GM23338 (cell line): ENCODE measurements around the gene BACE2. TPM values are rescaled to one million over a fixed set of nuclear protein-coding genes. Genes with fewer than 3 reads are reported as not detected.

Experiments
- ATAC-seq: fragments of 200-7000 bp; cut with Tn5 transposase; 3 replicates; pipeline ENCODE4 v1.9.1; 2020
- DNase-seq: peaks from one replicate; pipeline ENCODE4 v3.0.0-alpha.2; 2015; ENCODE audit warnings: low spot score
- H2AFZ ChIP-seq: fragments of 200-600 bp; sonication (generic); 2 replicates; pipeline ENCODE4 v1.8.0; 2016; ENCODE audit warnings: antibody characterized with exemption, mild to moderate bottlenecking, moderate library complexity
- H3F3A ChIP-seq: fragments of 200-600 bp; sonication (generic); replicated peaks from 2 replicates; pipeline ENCODE4 v1.8.0; 2017; ENCODE audit warnings: antibody characterized with exemption, mixed run types, low read depth
- H3K27ac ChIP-seq: fragments of 200-600 bp; sonication (generic); 2 replicates; pipeline ENCODE4 v1.6.1; 2016; ENCODE audit warnings: low read depth
- H3K27me3 ChIP-seq: fragments of 200-600 bp; sonication (generic); 2 replicates; pipeline ENCODE4 v1.8.0; 2016; ENCODE audit warnings: mild to moderate bottlenecking, mixed run types, moderate library complexity; ENCODE audit not compliant: insufficient read depth
- H3K36me3 ChIP-seq: fragments of 200-600 bp; sonication (generic); 2 replicates; pipeline ENCODE4 v1.8.0; 2016; ENCODE audit warnings: mild to moderate bottlenecking; ENCODE audit not compliant: insufficient read depth
- H3K4me1 ChIP-seq: fragments of 200-600 bp; sonication (generic); 2 replicates; pipeline ENCODE4 v1.8.0; 2016; ENCODE audit warnings: mild to moderate bottlenecking, moderate library complexity; ENCODE audit not compliant: insufficient read depth
- H3K4me2 ChIP-seq: fragments of 200-600 bp; sonication (generic); 2 replicates; pipeline ENCODE4 v1.7.1; 2017; ENCODE audit warnings: mixed run types
- H3K4me3 ChIP-seq: fragments of 200-600 bp; sonication (generic); 2 replicates; pipeline ENCODE4 v1.6.1; 2016; ENCODE audit warnings: mixed run types
- H3K79me2 ChIP-seq: fragments of 200-600 bp; sonication (generic); replicated peaks from 2 replicates; pipeline ENCODE4 v1.8.0; 2017; ENCODE audit warnings: mild to moderate bottlenecking; ENCODE audit not compliant: insufficient read depth
- H3K9me2 ChIP-seq: fragments of 200-600 bp; sonication (generic); 2 replicates; pipeline ENCODE4 v1.8.0; 2017; ENCODE audit not compliant: insufficient read depth
- H4K20me1 ChIP-seq: fragments of 200-600 bp; sonication (generic); replicated peaks from 2 replicates; pipeline ENCODE4 v1.8.0; 2017; ENCODE audit warnings: mild to moderate bottlenecking; ENCODE audit not compliant: insufficient read depth
- H3K27ac Mint-ChIP-seq: 2 replicates; pipeline ENCODE4 v1.8.0; 2020; ENCODE audit warnings: inconsistent platforms, mild to moderate bottlenecking, moderate library complexity, mixed read lengths
- H3K27me3 Mint-ChIP-seq: 3 replicates; pipeline ENCODE4 v1.8.0; 2022; ENCODE audit warnings: low read depth, mild to moderate bottlenecking, moderate library complexity, mixed read lengths, inconsistent platforms; ENCODE audit not compliant: insufficient read depth, poor library complexity
- H3K36me3 Mint-ChIP-seq: 3 replicates; pipeline ENCODE4 v1.8.0; 2021; ENCODE audit warnings: low read depth, mild to moderate bottlenecking, inconsistent platforms, moderate library complexity, mixed read lengths
- H3K4me1 Mint-ChIP-seq: 3 replicates; pipeline ENCODE4 v1.8.0; 2020; ENCODE audit warnings: mild to moderate bottlenecking, inconsistent platforms, mixed read lengths
- H3K4me3 Mint-ChIP-seq: 3 replicates; pipeline ENCODE4 v1.8.0; 2021; ENCODE audit warnings: moderate library complexity, mild to moderate bottlenecking, inconsistent platforms, mixed read lengths
- H3K9me3 Mint-ChIP-seq: 3 replicates; pipeline ENCODE4 v1.8.0; 2020; ENCODE audit warnings: moderate library complexity, mild to moderate bottlenecking, inconsistent platforms, mixed read lengths
- CREB1 ChIP-seq: fragments of 250-450 bp; sonication (Bioruptor Pico); IDR thresholded peaks from 2 replicates; pipeline ENCODE4 v1.5.0; 2020; ENCODE audit warnings: low read depth, mild to moderate bottlenecking, moderate library complexity
- EZH2 ChIP-seq: fragments of 200-600 bp; sonication (generic); IDR thresholded peaks from one replicate; pipeline ENCODE4 v1.8.0; 2017; ENCODE audit warnings: antibody characterized with exemption, mild to moderate bottlenecking, low read depth; ENCODE audit not compliant: unreplicated experiment
- EZH2phosphoT487 ChIP-seq: fragments of 200-600 bp; sonication (generic); IDR thresholded peaks from one replicate; pipeline ENCODE4 v1.8.1; 2018; ENCODE audit warnings: antibody characterized with exemption; ENCODE audit not compliant: unreplicated experiment
- JUNB ChIP-seq: IDR thresholded peaks from one replicate; pipeline ENCODE4 v1.6.1; 2016; ENCODE audit warnings: antibody characterized with exemption; ENCODE audit not compliant: unreplicated experiment
- NANOG ChIP-seq: IDR thresholded peaks from 2 replicates; pipeline ENCODE4 v1.6.1; 2016; ENCODE audit warnings: antibody characterized with exemption, borderline replicate concordance
- POLR2AphosphoS5 ChIP-seq: IDR thresholded peaks from 2 replicates; pipeline ENCODE4 v1.6.1; 2016; ENCODE audit warnings: antibody characterized with exemption, low read depth
- STAT1 ChIP-seq: IDR thresholded peaks from one replicate; pipeline ENCODE4 v1.6.1; 2016; ENCODE audit warnings: antibody characterized with exemption; ENCODE audit not compliant: unreplicated experiment
- ZNF114 ChIP-seq: fragments of 250-450 bp; sonication (Bioruptor Pico); IDR thresholded peaks from 2 replicates; pipeline ENCODE4 v1.5.0; 2020; ENCODE audit warnings: mild to moderate bottlenecking, moderate library complexity
- ZNF331 ChIP-seq: fragments of 250-450 bp; sonication (Bioruptor Pico); IDR thresholded peaks from 2 replicates; pipeline ENCODE4 v1.5.0; 2020; ENCODE audit warnings: low read depth, mild to moderate bottlenecking, moderate library complexity
- polyA plus RNA-seq: library from polyadenylated mRNA; unstranded; fragments of >200 nt; fragmentation: Nextera tagmentation; extraction: Ambion mirVana; gene quantifications from 2 replicates; pipeline ENCODE4 v1.2.1, GENCODE V29; 2016
- total RNA-seq: library from RNA; depleted of rRNA; stranded (reverse); fragments of >200 nt; shearing (Covaris generic); gene quantifications from 2 replicates; pipeline ENCODE4 v1.2.3, GENCODE V29; 2014
- TF ChIP-seq, protein P1 (sequence below): IDR thresholded peaks from one replicate; pipeline ENCODE4 v1.6.1; 2018; ENCODE audit warnings: antibody characterized with exemption; ENCODE audit not compliant: unreplicated experiment
- TF ChIP-seq, protein P2 (sequence below): fragments of 250-450 bp; sonication (Bioruptor Pico); IDR thresholded peaks from 2 replicates; pipeline ENCODE4 v1.5.0; 2020; ENCODE audit warnings: mild to moderate bottlenecking, moderate library complexity
- TF ChIP-seq, protein P3 (sequence below): IDR thresholded peaks from 2 replicates; pipeline ENCODE4 v1.6.1; 2016; ENCODE audit warnings: antibody characterized with exemption
- TF ChIP-seq, protein P4 (sequence below), 2 experiments: fragments of 200-600 bp in 1 of 2; sonication (generic) in 1 of 2; conservative IDR thresholded peaks; 2 replicates each; pipeline versions ENCODE4 v1.5.1 to v1.6.1; 2016 to 2017; ENCODE audit warnings: antibody characterized with exemption in 2 of 2, low read depth in 2 of 2, mild to moderate bottlenecking in 2 of 2, moderate library complexity in 1 of 2

BACE2 gene
- total and polyA plus RNA-seq, 2 experiments from 2014 or later: 3.5 to 6.8 TPM

DNA sequence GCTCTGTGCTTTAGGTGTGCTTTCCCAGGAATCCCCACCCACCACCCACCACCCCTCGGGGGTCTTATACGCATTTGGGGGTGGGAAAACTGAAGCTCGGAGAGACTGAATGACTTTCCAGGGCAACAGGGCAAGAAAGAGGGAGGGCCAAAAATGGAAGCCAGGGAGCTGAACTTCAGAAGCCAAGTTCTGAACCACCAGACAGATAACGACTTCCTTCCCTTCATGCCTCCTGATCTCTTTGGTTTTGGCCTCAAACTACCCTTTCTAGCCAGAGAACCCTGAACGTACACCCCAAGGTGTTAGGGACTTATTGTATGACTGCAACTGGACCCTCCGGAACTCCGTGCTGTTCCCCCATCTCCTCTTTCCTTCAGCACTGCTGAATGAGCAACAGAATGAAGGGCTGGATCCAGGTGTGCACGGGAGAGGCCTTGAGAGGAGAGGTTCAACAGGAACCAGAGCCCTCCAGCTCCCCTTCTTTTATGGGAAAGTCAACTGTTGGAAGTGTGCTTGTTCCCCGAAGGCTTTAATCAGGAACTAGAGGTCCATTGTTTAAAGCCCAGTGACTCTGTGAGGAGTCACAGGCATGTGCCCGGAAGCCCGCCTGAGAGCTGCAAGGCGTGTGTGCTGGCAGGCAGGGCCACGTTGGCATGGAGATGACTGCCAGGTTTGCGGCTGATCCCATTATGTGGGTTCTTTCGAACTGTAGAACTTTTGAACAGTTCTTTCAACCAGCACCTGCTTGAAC, 3.1 kb downstream of the BACE2 start:
- H3K4me2 ChIP-seq: no peak overlapping the region

More for the DNA sequence above, 3.1 kb downstream of the BACE2 start:
- DNase-seq: no peak
- H3K27ac ChIP-seq: no peak overlapping the region
- H3K36me3 ChIP-seq: no peaks in the 10 kb centered on the region
- H4K20me1 ChIP-seq: no peaks in the 10 kb centered on the region; the same call in 1 of the 2 replicates
- Mint-ChIP-seq H3K4me1 (peaks cover 21% of the 10 kb centered on the region), H3K27ac (no peak overlapping the region), H3K9me3 (peaks cover 3% of the 10 kb centered on the region; the same call in 1 of the 3 replicates), H3K27me3 (peaks cover 25% of the 10 kb centered on the region), H3K36me3 (peaks cover 4% of the 10 kb centered on the region; the same call in 1 of the 3 replicates), H3K4me3 (no peak overlapping the region)
- H3K27me3 ChIP-seq: peaks cover 38% of the 10 kb centered on the region
- H3F3A ChIP-seq: no peaks in the 10 kb centered on the region
- H3K4me3 ChIP-seq: no peak overlapping the region
- no peak overlapping the region for H2AFZ ChIP-seq
- no peaks in the 10 kb centered on the region for H3K79me2 ChIP-seq
- H3K9me2 ChIP-seq: no peaks in the 10 kb centered on the region
- H3K4me1 ChIP-seq: peaks cover 18% of the 10 kb centered on the region; the same call in 1 of the 2 replicates
- no peak for ATAC-seq
- no peak for TF ChIP-seq EZH2phosphoT487
- TF ChIP-seq, protein P1, sequence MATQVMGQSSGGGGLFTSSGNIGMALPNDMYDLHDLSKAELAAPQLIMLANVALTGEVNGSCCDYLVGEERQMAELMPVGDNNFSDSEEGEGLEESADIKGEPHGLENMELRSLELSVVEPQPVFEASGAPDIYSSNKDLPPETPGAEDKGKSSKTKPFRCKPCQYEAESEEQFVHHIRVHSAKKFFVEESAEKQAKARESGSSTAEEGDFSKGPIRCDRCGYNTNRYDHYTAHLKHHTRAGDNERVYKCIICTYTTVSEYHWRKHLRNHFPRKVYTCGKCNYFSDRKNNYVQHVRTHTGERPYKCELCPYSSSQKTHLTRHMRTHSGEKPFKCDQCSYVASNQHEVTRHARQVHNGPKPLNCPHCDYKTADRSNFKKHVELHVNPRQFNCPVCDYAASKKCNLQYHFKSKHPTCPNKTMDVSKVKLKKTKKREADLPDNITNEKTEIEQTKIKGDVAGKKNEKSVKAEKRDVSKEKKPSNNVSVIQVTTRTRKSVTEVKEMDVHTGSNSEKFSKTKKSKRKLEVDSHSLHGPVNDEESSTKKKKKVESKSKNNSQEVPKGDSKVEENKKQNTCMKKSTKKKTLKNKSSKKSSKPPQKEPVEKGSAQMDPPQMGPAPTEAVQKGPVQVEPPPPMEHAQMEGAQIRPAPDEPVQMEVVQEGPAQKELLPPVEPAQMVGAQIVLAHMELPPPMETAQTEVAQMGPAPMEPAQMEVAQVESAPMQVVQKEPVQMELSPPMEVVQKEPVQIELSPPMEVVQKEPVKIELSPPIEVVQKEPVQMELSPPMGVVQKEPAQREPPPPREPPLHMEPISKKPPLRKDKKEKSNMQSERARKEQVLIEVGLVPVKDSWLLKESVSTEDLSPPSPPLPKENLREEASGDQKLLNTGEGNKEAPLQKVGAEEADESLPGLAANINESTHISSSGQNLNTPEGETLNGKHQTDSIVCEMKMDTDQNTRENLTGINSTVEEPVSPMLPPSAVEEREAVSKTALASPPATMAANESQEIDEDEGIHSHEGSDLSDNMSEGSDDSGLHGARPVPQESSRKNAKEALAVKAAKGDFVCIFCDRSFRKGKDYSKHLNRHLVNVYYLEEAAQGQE: no peak
- TF ChIP-seq NANOG: no peak
- no peak for TF ChIP-seq EZH2
- no peak for TF ChIP-seq ZNF331 (CRISPR knock-in tag)
- TF ChIP-seq, protein P2, sequence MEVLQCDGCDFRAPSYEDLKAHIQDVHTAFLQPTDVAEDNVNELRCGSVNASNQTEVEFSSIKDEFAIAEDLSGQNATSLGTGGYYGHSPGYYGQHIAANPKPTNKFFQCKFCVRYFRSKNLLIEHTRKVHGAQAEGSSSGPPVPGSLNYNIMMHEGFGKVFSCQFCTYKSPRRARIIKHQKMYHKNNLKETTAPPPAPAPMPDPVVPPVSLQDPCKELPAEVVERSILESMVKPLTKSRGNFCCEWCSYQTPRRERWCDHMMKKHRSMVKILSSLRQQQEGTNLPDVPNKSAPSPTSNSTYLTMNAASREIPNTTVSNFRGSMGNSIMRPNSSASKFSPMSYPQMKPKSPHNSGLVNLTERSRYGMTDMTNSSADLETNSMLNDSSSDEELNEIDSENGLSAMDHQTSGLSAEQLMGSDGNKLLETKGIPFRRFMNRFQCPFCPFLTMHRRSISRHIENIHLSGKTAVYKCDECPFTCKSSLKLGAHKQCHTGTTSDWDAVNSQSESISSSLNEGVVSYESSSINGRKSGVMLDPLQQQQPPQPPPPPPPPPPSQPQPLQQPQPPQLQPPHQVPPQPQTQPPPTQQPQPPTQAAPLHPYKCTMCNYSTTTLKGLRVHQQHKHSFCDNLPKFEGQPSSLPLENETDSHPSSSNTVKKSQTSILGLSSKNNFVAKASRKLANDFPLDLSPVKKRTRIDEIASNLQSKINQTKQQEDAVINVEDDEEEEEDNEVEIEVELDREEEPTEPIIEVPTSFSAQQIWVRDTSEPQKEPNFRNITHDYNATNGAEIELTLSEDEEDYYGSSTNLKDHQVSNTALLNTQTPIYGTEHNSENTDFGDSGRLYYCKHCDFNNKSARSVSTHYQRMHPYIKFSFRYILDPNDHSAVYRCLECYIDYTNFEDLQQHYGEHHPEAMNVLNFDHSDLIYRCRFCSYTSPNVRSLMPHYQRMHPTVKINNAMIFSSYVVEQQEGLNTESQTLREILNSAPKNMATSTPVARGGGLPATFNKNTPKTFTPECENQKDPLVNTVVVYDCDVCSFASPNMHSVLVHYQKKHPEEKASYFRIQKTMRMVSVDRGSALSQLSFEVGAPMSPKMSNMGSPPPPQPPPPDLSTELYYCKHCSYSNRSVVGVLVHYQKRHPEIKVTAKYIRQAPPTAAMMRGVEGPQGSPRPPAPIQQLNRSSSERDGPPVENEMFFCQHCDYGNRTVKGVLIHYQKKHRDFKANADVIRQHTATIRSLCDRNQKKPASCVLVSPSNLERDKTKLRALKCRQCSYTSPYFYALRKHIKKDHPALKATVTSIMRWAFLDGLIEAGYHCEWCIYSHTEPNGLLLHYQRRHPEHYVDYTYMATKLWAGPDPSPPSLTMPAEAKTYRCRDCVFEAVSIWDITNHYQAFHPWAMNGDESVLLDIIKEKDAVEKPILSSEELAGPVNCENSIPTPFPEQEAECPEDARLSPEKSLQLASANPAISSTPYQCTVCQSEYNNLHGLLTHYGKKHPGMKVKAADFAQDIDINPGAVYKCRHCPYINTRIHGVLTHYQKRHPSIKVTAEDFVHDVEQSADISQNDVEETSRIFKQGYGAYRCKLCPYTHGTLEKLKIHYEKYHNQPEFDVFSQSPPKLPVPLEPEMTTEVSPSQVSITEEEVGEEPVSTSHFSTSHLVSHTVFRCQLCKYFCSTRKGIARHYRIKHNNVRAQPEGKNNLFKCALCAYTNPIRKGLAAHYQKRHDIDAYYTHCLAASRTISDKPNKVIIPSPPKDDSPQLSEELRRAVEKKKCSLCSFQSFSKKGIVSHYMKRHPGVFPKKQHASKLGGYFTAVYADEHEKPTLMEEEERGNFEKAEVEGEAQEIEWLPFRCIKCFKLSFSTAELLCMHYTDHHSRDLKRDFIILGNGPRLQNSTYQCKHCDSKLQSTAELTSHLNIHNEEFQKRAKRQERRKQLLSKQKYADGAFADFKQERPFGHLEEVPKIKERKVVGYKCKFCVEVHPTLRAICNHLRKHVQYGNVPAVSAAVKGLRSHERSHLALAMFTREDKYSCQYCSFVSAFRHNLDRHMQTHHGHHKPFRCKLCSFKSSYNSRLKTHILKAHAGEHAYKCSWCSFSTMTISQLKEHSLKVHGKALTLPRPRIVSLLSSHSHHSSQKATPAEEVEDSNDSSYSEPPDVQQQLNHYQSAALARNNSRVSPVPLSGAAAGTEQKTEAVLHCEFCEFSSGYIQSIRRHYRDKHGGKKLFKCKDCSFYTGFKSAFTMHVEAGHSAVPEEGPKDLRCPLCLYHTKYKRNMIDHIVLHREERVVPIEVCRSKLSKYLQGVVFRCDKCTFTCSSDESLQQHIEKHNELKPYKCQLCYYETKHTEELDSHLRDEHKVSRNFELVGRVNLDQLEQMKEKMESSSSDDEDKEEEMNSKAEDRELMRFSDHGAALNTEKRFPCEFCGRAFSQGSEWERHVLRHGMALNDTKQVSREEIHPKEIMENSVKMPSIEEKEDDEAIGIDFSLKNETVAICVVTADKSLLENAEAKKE (CRISPR knock-in tag): no peak
- TF ChIP-seq JUNB: no peak
- TF ChIP-seq CREB1 (CRISPR knock-in tag): no peak
- TF ChIP-seq, protein P3, sequence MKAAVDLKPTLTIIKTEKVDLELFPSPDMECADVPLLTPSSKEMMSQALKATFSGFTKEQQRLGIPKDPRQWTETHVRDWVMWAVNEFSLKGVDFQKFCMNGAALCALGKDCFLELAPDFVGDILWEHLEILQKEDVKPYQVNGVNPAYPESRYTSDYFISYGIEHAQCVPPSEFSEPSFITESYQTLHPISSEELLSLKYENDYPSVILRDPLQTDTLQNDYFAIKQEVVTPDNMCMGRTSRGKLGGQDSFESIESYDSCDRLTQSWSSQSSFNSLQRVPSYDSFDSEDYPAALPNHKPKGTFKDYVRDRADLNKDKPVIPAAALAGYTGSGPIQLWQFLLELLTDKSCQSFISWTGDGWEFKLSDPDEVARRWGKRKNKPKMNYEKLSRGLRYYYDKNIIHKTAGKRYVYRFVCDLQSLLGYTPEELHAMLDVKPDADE: no peak
- no peak for TF ChIP-seq ZNF114
- TF ChIP-seq STAT1: no peak
- no peak for TF ChIP-seq POLR2AphosphoS5
- TF ChIP-seq, protein P4, sequence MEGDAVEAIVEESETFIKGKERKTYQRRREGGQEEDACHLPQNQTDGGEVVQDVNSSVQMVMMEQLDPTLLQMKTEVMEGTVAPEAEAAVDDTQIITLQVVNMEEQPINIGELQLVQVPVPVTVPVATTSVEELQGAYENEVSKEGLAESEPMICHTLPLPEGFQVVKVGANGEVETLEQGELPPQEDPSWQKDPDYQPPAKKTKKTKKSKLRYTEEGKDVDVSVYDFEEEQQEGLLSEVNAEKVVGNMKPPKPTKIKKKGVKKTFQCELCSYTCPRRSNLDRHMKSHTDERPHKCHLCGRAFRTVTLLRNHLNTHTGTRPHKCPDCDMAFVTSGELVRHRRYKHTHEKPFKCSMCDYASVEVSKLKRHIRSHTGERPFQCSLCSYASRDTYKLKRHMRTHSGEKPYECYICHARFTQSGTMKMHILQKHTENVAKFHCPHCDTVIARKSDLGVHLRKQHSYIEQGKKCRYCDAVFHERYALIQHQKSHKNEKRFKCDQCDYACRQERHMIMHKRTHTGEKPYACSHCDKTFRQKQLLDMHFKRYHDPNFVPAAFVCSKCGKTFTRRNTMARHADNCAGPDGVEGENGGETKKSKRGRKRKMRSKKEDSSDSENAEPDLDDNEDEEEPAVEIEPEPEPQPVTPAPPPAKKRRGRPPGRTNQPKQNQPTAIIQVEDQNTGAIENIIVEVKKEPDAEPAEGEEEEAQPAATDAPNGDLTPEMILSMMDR (conservative IDR thresholded peaks at IDR 0.05; ENCODE audit: low read depth in 2 of 2): no peak
